K562 (cell line): ENCODE results near the gene LDLRAD1. TPM values are rescaled to one million over a fixed set of nuclear protein-coding genes. Genes with fewer than 3 reads are reported as not detected.

Experiments
- ATAC-seq: fragments of 200-7000 bp; cut with Tn5 transposase; 3 replicates; pipeline ENCODE4 v1.9.1; 2020; ENCODE audit warnings: moderate library complexity
- BruUV-seq: library from RNA; stranded (reverse); fragments of 400-500 nt; replicated peaks from 2 replicates; lab custom pipeline; 2021; lab: Mats Ljungman, UMichigan
- CTCF ChIA-PET: fragments of 300-600 bp; formaldehyde crosslinking; extraction: SDS; loops from one replicate; lab custom pipeline; 2021; ENCODE audit warnings: low intra/inter-chr PET ratio; lab: Yijun Ruan, JAX
- POLR2A ChIA-PET: fragments of 300-600, 350-650 bp; sonication (Branson Sonifier 250); formaldehyde crosslinking; extraction: SDS; loops from one replicate; lab custom pipeline; 2021; ENCODE audit warnings: antibody characterized with exemption, inconsistent platforms; lab: Yijun Ruan, JAX
- DNase-seq, 4 experiments: peaks; one replicate each; pipeline versions ENCODE4 v3.0.0 to v3.0.0-alpha.2; 2011 to 2018; ENCODE audit warnings: low spot score in 3 of 4, mixed read lengths in 3 of 4; ENCODE audit errors: extremely low read depth in 1 of 4
- FAIRE-seq: peaks from 2 replicates; lab custom pipeline; 2011; peaks lifted over from hg19 to GRCh38; lab: Jason Lieb, UNC
- H2AFZ ChIP-seq: 2 replicates; pipeline ENCODE4 v1.6.0; 2011; ENCODE audit warnings: low read depth, low read length, control low read depth, inconsistent platforms
- H3K27ac ChIP-seq: fragments of 200-600 bp; 3 replicates; pipeline ENCODE4 v1.8.0; 2011; ENCODE audit warnings: low read depth, mild to moderate bottlenecking, control low read depth, inconsistent platforms, low read length, moderate library complexity, mixed read lengths; ENCODE audit errors: extremely low read depth
- H3K27me3 ChIP-seq, 2 experiments: fragments of 300-600 bp in 1 of 2; 2 replicates in 1 of 2; 3 replicates in 1 of 2; pipeline versions ENCODE4 v1.6.0 to v1.8.0; 2011; ENCODE audit warnings: inconsistent platforms in 2 of 2, low read length in 2 of 2, mild to moderate bottlenecking in 1 of 2, mixed read lengths in 1 of 2, moderate library complexity in 1 of 2; ENCODE audit not compliant: control insufficient read depth in 2 of 2, insufficient read depth in 2 of 2
- H3K36me3 ChIP-seq: fragments of 300-600 bp; 3 replicates; pipeline ENCODE4 v1.8.0; 2011; ENCODE audit warnings: mild to moderate bottlenecking, low read length, inconsistent platforms; ENCODE audit not compliant: control insufficient read depth, insufficient read depth
- H3K4me1 ChIP-seq, 2 experiments: fragments of 200-600 bp in 1 of 2; replicated peaks in 1 of 2; 2 replicates in 1 of 2; 3 replicates in 1 of 2; pipeline versions ENCODE4 v1.5.1 to v1.8.0; 2011; ENCODE audit warnings: inconsistent platforms in 2 of 2, low read length in 2 of 2, mild to moderate bottlenecking in 1 of 2, mixed read lengths in 1 of 2, moderate library complexity in 1 of 2; ENCODE audit not compliant: control insufficient read depth in 2 of 2, insufficient read depth in 2 of 2
- H3K4me2 ChIP-seq: 2 replicates; pipeline ENCODE4 v1.6.1; 2011; ENCODE audit warnings: low read length, control low read depth, inconsistent platforms, mixed read lengths; ENCODE audit not compliant: insufficient read depth
- H3K4me3 ChIP-seq: fragments of 200-600 bp; sonication (generic), shearing (Covaris generic); 2 replicates; pipeline ENCODE4 v1.5.1; 2016; ENCODE audit warnings: control low read depth, inconsistent platforms
- H3K79me2 ChIP-seq: fragments of 200-600 bp; 3 replicates; pipeline ENCODE4 v1.8.0; 2011; ENCODE audit warnings: low read length, inconsistent platforms; ENCODE audit not compliant: control insufficient read depth, insufficient read depth
- H3K9ac ChIP-seq, 2 experiments: 2 replicates each; pipeline versions ENCODE4 v1.6.0 to v1.6.1; 2011; ENCODE audit warnings: low read depth in 2 of 2, low read length in 2 of 2, control low read depth in 1 of 2, inconsistent platforms in 1 of 2, mild to moderate bottlenecking in 1 of 2, mixed read lengths in 1 of 2; ENCODE audit not compliant: insufficient read depth in 1 of 2
- H3K9me1 ChIP-seq: one replicate; pipeline ENCODE4 v1.6.0; 2011; ENCODE audit warnings: inconsistent platforms, mild to moderate bottlenecking, low read length, moderate library complexity; ENCODE audit not compliant: control insufficient read depth, insufficient read depth
- H3K9me3 ChIP-seq: replicated peaks from 2 replicates; pipeline ENCODE4 v1.5.1; 2011; ENCODE audit warnings: low read depth, low read length, inconsistent platforms; ENCODE audit not compliant: control insufficient read depth, insufficient read depth
- H4K20me1 ChIP-seq: replicated peaks from 2 replicates; pipeline ENCODE4 v1.6.1; 2011; ENCODE audit warnings: low read length, inconsistent platforms, mixed read lengths; ENCODE audit not compliant: control insufficient read depth, insufficient read depth
- ARID3A ChIP-seq: IDR thresholded peaks from 2 replicates; pipeline ENCODE4 v1.6.1; 2012; ENCODE audit warnings: low read depth, low read length, improper control_type of control experiment, borderline replicate concordance
- BCL6 ChIP-seq: fragments of 250-450 bp; sonication (Bioruptor Pico); IDR thresholded peaks from 2 replicates; pipeline ENCODE4 v1.4.0; 2020
- FOXM1 ChIP-seq, 2 experiments: fragments of 450-650 bp in 1 of 2; sonication (generic) in 1 of 2; formaldehyde crosslinking in 1 of 2; IDR thresholded peaks; 2 replicates each; pipeline versions ENCODE4 v1.6.1 to v1.9.0; 2017 to 2022; ENCODE audit warnings: low read depth in 2 of 2, mild to moderate bottlenecking in 2 of 2, missing genetic modification reagents in 1 of 2, moderate library complexity in 1 of 2
- RBM25 ChIP-seq: fragments of 200-400 bp; formaldehyde crosslinking; IDR thresholded peaks from 2 replicates; pipeline ENCODE4 v1.6.1; 2018; ENCODE audit warnings: low read length, low read depth, moderate library complexity; ENCODE audit not compliant: severe bottlenecking
- ZNF583 ChIP-seq: fragments of 250-450 bp; sonication (Bioruptor Pico); IDR thresholded peaks from 2 replicates; pipeline ENCODE4 v1.4.0; 2020
- WGBS: fragments of 100-300 bp; shearing (Covaris generic); methylation state at CpG from one replicate; pipeline ENCODE4 v1.1.6; 2016; ENCODE audit warnings: low coverage, mixed read lengths; ENCODE audit not compliant: insufficient coverage; ENCODE audit errors: missing lambda C conversion rate; 5-methylcytosine and 5-hydroxymethylcytosine counted together
- in situ Hi-C: fragments of 300-500 bp; cut with MboI; formaldehyde crosslinking; loops from 4 replicates; pipeline ENCODE4 v1.15.0; 2018; ENCODE audit warnings: inconsistent platforms, mixed read lengths
- intact Hi-C: fragments of 100-400 bp; cut with micrococcal nuclease; formaldehyde crosslinking; loops from 2 replicates; pipeline ENCODE4 v1.14.2; 2022
- polyA plus RNA-seq, 8 experiments: library from polyadenylated mRNA; depleted of rRNA in 4 of 8; stranded (reverse) in 5 of 8; unstranded in 3 of 8; fragments of >200 nt; fragmentation: Nextera tagmentation in 2 of 8; fragmentation: Illumina TruSeq in 1 of 8; extraction: Ambion mirVana in 2 of 8; extraction: Trizol in 1 of 8; gene quantifications; 2 replicates each; pipeline versions ENCODE4 v1.2.1 to v1.2.3, GENCODE V29; 2011 to 2014; ENCODE audit warnings: inconsistent platforms in 1 of 8, missing spikeins in 1 of 8
- total RNA-seq, 7 experiments: library from RNA; depleted of rRNA in 6 of 7; stranded (reverse); fragments of >200 nt in 6 of 7; fragmentation: Illumina TruSeq in 2 of 7; extraction: Trizol in 2 of 7; gene quantifications; 2 replicates each; pipeline versions ENCODE4 v1.2.1 to v1.2.3, GENCODE V29; 2011 to 2021; ENCODE audit warnings: low replicate concordance in 1 of 7

LDLRAD1 gene
- total and polyA plus RNA-seq, 9 of the 15 experiments (the other 6 are each of a cell fraction or from before 2014, with no cell fraction given): not detected

- Histone ChIP-seq H3K4me2 (no peak overlapping the region), H3K9me3 (peaks cover 7% of the 10 kb centered on the region; the same call in 1 of the 2 replicates), H3K9me1 (no peaks in the 10 kb centered on the region), H2AFZ (no peak overlapping the region), H3K36me3 (no peaks in the 10 kb centered on the region), H3K4me3 (no peak overlapping the region), H3K79me2 (no peaks in the 10 kb centered on the region), H3K27ac (no peak overlapping the region), H4K20me1 (0 out of 2 replicates have a peak, but pooled peaks cover 8% of the 10 kb centered on the region), H3K27me3 (peaks cover 37 to 64% of the 10 kb centered on the region in 2 experiments), H3K9ac (no peak overlapping the region), H3K4me1 (peaks cover 0 to 4% of the 10 kb centered on the region in 2 experiments; a peak in 1 of 5 replicates)
- CTCF ChIA-PET: no interaction called here
- TF ChIP-seq ARID3A: no peak
- TF ChIP-seq RBM25: peak; percentile 51
- BruUV-seq: no TSS peak
- 0% methylated on average over 4 of the region's 4 CpGs for WGBS
- FAIRE-seq: no peak
- intact Hi-C loops (no loop called here), in situ Hi-C loops (no loop called here)
- no peak for ATAC-seq
- POLR2A ChIA-PET: interaction anchor here (0.6 to 1.2 kb wide), 3 partner anchors 12 to 480 kb away, joined by 3 read pairs; no protein-coding TSS in a partner anchor
- DNase-seq: no peak
These were observed 10.4 kb downstream of the LDLRAD1 start for GRCh38 chr1:54007613-54008012.

- Histone ChIP-seq H3K4me3 (no peak overlapping the region), H3K9me1 (no peaks in the 10 kb centered on the region), H3K9ac (peak overlapping the region in 1 of 2 experiments; percentile 22; a peak in 1 of 4 replicates), H3K27ac (no peak overlapping the region), H3K36me3 (no peaks in the 10 kb centered on the region), H3K9me3 (peaks cover 7% of the 10 kb centered on the region; the same call in 1 of the 2 replicates), H3K4me1 (peaks cover 0 to 4% of the 10 kb centered on the region in 2 experiments; a peak in 1 of 5 replicates), H3K27me3 (peaks cover 33 to 66% of the 10 kb centered on the region in 2 experiments), H3K79me2 (no peaks in the 10 kb centered on the region), H3K4me2 (no peak overlapping the region), H4K20me1 (no peaks in the 10 kb centered on the region), H2AFZ (no peak overlapping the region)
- 3% methylated on average over 4 of the region's 4 CpGs for WGBS
- intact Hi-C loops: no loop called here
- no peak for TF ChIP-seq FOXM1 (IDR thresholded peaks at IDR 0.05; ENCODE audit: low read depth)
- no peak for TF ChIP-seq FOXM1 (CRISPR knock-in tag; IDR thresholded peaks at IDR 0.05; ENCODE audit: low read depth)
- no peak for TF ChIP-seq ZNF583 (CRISPR knock-in tag)
- TF ChIP-seq BCL6 (CRISPR knock-in tag): no peak
- DNase-seq (no peak), ATAC-seq (no peak), FAIRE-seq (no peak)
- POLR2A ChIA-PET: interaction anchor here (0.6 to 1.2 kb wide), 6 partner anchors 13 to 1310 kb away, joined by 3 to 4 read pairs (median 3); no protein-coding TSS in a partner anchor
- in situ Hi-C loops: no loop called here
- BruUV-seq: no TSS peak
- CTCF ChIA-PET: no interaction called here
These were observed 11.5 kb downstream of the LDLRAD1 start for GRCh38 chr1:54006508-54006907.
